Measurements from ENCODE around the gene GTF3C4.

DNA sequence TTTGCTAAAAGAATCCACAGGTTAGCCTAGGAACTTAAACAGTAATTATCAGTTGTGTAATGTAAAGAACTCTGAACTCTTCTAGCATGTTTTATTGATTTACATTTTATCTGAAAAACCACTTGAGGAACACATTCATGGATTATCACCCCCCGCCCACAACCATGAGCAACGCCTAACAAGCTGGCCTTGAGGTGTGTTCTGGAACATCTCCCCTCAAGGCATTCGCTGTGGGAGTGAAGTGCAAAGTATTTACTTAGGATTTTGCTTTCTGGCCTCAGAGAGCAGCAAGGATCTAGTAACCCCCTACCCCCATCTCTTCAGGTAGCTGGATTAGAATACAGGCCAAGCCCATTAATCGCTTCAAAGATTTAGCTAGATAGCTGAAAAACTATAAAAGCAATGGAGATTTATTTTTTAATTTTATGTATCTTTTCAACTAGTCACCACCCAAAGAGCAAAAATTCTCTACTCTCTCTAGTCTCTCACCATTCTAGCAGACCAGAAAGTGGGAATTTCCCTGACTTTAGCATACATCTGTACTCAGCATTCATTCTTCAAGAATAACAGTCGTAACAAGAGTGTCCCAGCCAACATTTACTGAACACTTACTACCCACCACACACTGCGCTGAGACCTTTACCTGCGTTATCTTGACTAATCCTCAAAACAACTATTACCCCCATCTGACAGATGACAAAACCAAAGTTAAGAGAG lies 37.7 kb upstream of the GTF3C4 start:
- TF ChIP-seq, protein P1, sequence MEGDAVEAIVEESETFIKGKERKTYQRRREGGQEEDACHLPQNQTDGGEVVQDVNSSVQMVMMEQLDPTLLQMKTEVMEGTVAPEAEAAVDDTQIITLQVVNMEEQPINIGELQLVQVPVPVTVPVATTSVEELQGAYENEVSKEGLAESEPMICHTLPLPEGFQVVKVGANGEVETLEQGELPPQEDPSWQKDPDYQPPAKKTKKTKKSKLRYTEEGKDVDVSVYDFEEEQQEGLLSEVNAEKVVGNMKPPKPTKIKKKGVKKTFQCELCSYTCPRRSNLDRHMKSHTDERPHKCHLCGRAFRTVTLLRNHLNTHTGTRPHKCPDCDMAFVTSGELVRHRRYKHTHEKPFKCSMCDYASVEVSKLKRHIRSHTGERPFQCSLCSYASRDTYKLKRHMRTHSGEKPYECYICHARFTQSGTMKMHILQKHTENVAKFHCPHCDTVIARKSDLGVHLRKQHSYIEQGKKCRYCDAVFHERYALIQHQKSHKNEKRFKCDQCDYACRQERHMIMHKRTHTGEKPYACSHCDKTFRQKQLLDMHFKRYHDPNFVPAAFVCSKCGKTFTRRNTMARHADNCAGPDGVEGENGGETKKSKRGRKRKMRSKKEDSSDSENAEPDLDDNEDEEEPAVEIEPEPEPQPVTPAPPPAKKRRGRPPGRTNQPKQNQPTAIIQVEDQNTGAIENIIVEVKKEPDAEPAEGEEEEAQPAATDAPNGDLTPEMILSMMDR (IDR thresholded peaks at IDR 0.05), result no peak
- TF ChIP-seq POLR2A (IDR thresholded peaks at IDR 0.05), result no peak
